ENCODE measurements around the gene EIF2S2.
A peak's percentile ranks its signal among the peaks of the same experiment; 100 is the strongest.

EIF2S2 gene

GRCh38 chr20:34111702-34112599 lies at the start of gene EIF2S2 (continued):
- TF ChIP-seq GLI2 (tag by site-specific recombination; IDR thresholded peaks at IDR 0.05; ENCODE audit: borderline replicate concordance, low read depth) (no peak), GLIS1 (tag by site-specific recombination; IDR thresholded peaks at IDR 0.05) (peak; percentile 49), HOXA7 (CRISPR knock-in tag; IDR thresholded peaks at IDR 0.05; ENCODE audit: borderline replicate concordance) (no peak), KLF8 (tag by site-specific recombination; IDR thresholded peaks at IDR 0.05) (peak; percentile 59; the same call in 1 of the 2 replicates), ZNF549 (tag by site-specific recombination; IDR thresholded peaks at IDR 0.05) (no peak), ZNF639 (tag by site-specific recombination; IDR thresholded peaks at IDR 0.05) (0 out of 2 replicates have a peak, but pooled peaks have one; percentile 41), KLF10 (tag by site-specific recombination; IDR thresholded peaks at IDR 0.05) (no peak; the same call in none of the 2 replicates), ZNF362 (tag by site-specific recombination; IDR thresholded peaks at IDR 0.05) (no peak), ZBTB1 (tag by site-specific recombination; IDR thresholded peaks at IDR 0.05) (no peak), ZNF707 (tag by site-specific recombination; IDR thresholded peaks at IDR 0.05) (no peak; the same call in 1 of the 2 replicates), ZNF521 (tag by site-specific recombination; IDR thresholded peaks at IDR 0.05) (no peak), ELK4 (IDR thresholded peaks at IDR 0.05; ENCODE audit: borderline replicate concordance, low read depth, low read length) (no peak), ATF2 (tag by site-specific recombination; IDR thresholded peaks at IDR 0.05; ENCODE audit: low read depth) (no peak), ZNF777 (tag by site-specific recombination; IDR thresholded peaks at IDR 0.05; ENCODE audit: borderline replicate concordance) (no peak), PRDM10 (tag by site-specific recombination; IDR thresholded peaks at IDR 0.05) (no peak), GLI4 (tag by site-specific recombination; IDR thresholded peaks at IDR 0.05) (no peak), OVOL3 (tag by site-specific recombination; IDR thresholded peaks at IDR 0.05) (no peak), ZNF473 (tag by site-specific recombination; IDR thresholded peaks at IDR 0.05) (no peak), PRDM6 (tag by site-specific recombination; IDR thresholded peaks at IDR 0.05) (no peak), ZNF585B (tag by site-specific recombination; IDR thresholded peaks at IDR 0.05) (no peak), ZNF624 (tag by site-specific recombination; IDR thresholded peaks at IDR 0.05) (no peak), SP7 (tag by site-specific recombination; IDR thresholded peaks at IDR 0.05) (peak; percentile 83), ZNF2 (tag by site-specific recombination; IDR thresholded peaks at IDR 0.05) (peak; percentile 51; the same call in 1 of the 2 replicates), ZNF174 (tag by site-specific recombination; IDR thresholded peaks at IDR 0.05) (no peak), ZNF211 (tag by site-specific recombination; IDR thresholded peaks at IDR 0.05; ENCODE audit: low read depth) (no peak), BCL6B (tag by site-specific recombination; IDR thresholded peaks at IDR 0.05) (no peak), REPIN1 (tag by site-specific recombination; IDR thresholded peaks at IDR 0.05; ENCODE audit: low read depth) (0 out of 2 replicates have a peak, but pooled peaks have one; percentile 44)

Measured in HEK293 (cell line).